HG03280 (cell line): Measurements from ENCODE around the gene HECW1.
"Not testable (repeated sequence)": the region's sequence is repeated elsewhere in the genome, so short reads cannot be mapped to it uniquely, and the experiment has no call there.

ENCODE experiments used
- ATAC-seq: cut with Tn5 transposase; IDR thresholded peaks from one replicate; pipeline ENCODE4 v1.9.1; 2021; ENCODE audit warnings: mild to moderate bottlenecking, moderate library complexity; ENCODE audit not compliant: unreplicated experiment

Gene HECW1

GRCh38 chr7:43111630-43112458 lies 603 bp upstream of the HECW1 start:
- ATAC-seq, result no peak

GRCh38 chr7:43112941-43113621 lies 634 bp downstream of the HECW1 start:
- no peak for ATAC-seq

- no peak for ATAC-seq
Observed at GRCh38 chr7:43113622-43114457, 1.4 kb downstream of the HECW1 start.

GRCh38 chr7:43114458-43114780 lies 2.0 kb downstream of the HECW1 start:
- no peak for ATAC-seq

GRCh38 chr7:43116451-43116850 lies 4.0 kb downstream of the HECW1 start:
- ATAC-seq, result no peak

- no peak for ATAC-seq
Observed at GRCh38 chr7:43117095-43117494, 4.6 kb downstream of the HECW1 start.

GRCh38 chr7:43117861-43118260 lies 5.4 kb downstream of the HECW1 start:
- no peak for ATAC-seq

- no peak for ATAC-seq
Observed at GRCh38 chr7:43118313-43118712, 5.9 kb downstream of the HECW1 start.

- no peak for ATAC-seq
Observed at GRCh38 chr7:43119371-43120075, 7.1 kb downstream of the HECW1 start.

GRCh38 chr7:43121973-43122372 lies 9.5 kb downstream of the HECW1 start:
- no peak for ATAC-seq

- ATAC-seq, result no peak
Observed at GRCh38 chr7:43123457-43123856, 11.0 kb downstream of the HECW1 start.

- ATAC-seq, result no peak
Observed at GRCh38 chr7:43124388-43124787, 11.9 kb downstream of the HECW1 start.

- no peak for ATAC-seq
Observed at GRCh38 chr7:43130347-43130746, 17.9 kb downstream of the HECW1 start.

GRCh38 chr7:43135129-43135528 lies 22.7 kb downstream of the HECW1 start:
- no peak for ATAC-seq

GRCh38 chr7:43136064-43136463 lies 23.6 kb downstream of the HECW1 start:
- no peak for ATAC-seq

- not testable (repeated sequence) for ATAC-seq
Observed at GRCh38 chr7:43137121-43137744, 24.8 kb downstream of the HECW1 start.

- ATAC-seq, result no peak
Observed at GRCh38 chr7:43137811-43138210, 25.4 kb downstream of the HECW1 start.

GRCh38 chr7:43138710-43139109 lies 26.3 kb downstream of the HECW1 start:
- ATAC-seq, result no peak

GRCh38 chr7:43139137-43139536 lies 26.7 kb downstream of the HECW1 start:
- ATAC-seq, result no peak

GRCh38 chr7:43140186-43140585 lies 27.7 kb downstream of the HECW1 start:
- no peak for ATAC-seq

GRCh38 chr7:43141091-43141490 lies 28.6 kb downstream of the HECW1 start:
- no peak for ATAC-seq
